Left ventricle myocardium inferior (tissue), 1 donor: ENCODE data around the gene JDP2. TPM values are rescaled to one million over a fixed set of nuclear protein-coding genes. Genes with fewer than 3 reads are reported as not detected.

Experiments used
- DNase-seq: peaks from one replicate; pipeline ENCODE4 v3.0.0-alpha.2; 2020
- H3K27ac ChIP-seq: fragments of 200-600 bp; replicated peaks from 2 replicates; pipeline ENCODE4 v1.8.0; 2021
- H3K27me3 ChIP-seq: fragments of 200-600 bp; 2 replicates; pipeline ENCODE4 v1.8.0; 2021; ENCODE audit warnings: low read depth
- H3K36me3 ChIP-seq: fragments of 200-600 bp; 2 replicates; pipeline ENCODE4 v1.8.0; 2021
- H3K4me1 ChIP-seq: fragments of 200-600 bp; 2 replicates; pipeline ENCODE4 v1.8.0; 2021
- H3K4me3 ChIP-seq: fragments of 200-600 bp; 2 replicates; pipeline ENCODE4 v1.8.0; 2021; ENCODE audit warnings: mild to moderate bottlenecking, moderate library complexity
- H3K9me3 ChIP-seq: fragments of 200-600 bp; replicated peaks from 2 replicates; pipeline ENCODE4 v1.8.0; 2021
- intact Hi-C: fragments of 100-400 bp; cut with micrococcal nuclease; formaldehyde crosslinking; loops from one replicate; pipeline ENCODE4 v1.11.0; 2022
- total RNA-seq: library from RNA; stranded (reverse); fragmentation: NEBNext Ultra II Directional; extraction: Animal tissue kit (Norgen Biotek cat#: 25700); gene quantifications from one replicate; pipeline ENCODE4 v1.2.1, GENCODE V29; 2021
- TF ChIP-seq, protein P1 (sequence below): fragments of 200-600 bp; IDR thresholded peaks from 2 replicates; pipeline ENCODE4 v1.8.0; 2021; ENCODE audit warnings: antibody characterized with exemption, mild to moderate bottlenecking, borderline replicate concordance
- donor health status: DM: no; HTN: yes; CAD: no; lungs with severe emphysema.

The JDP2 gene
- total RNA-seq, 1 donor from 2014 or later, result 21.9 TPM

DNA sequence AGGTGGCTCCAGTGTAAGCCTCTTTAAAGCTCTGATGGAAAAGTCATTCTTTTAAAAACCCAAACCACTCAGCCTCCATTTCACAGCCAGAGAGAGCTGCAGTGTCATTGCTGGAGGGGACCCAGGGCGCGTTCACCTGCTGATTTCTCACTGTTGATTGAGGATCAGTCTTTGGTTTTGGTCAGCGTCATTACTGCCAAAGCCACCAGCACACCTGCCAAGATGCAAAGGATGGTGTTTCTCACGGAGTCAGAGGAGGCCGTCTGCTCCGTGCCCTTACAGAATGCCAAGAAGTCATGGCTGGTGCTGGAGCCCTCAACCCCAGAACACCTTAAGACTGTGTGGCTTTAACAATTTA lies 61.6 kb downstream of the JDP2 start:
- no peaks in the 10 kb centered on the region for H3K27me3 ChIP-seq
- intact Hi-C loops, result loop anchor here (10.0 kb wide), 1 partner anchor 355 kb away; no protein-coding TSS in a partner anchor
- H3K9me3 ChIP-seq, result no peaks in the 10 kb centered on the region
- H3K4me3 ChIP-seq, result no peak overlapping the region
- TF ChIP-seq, protein P1, sequence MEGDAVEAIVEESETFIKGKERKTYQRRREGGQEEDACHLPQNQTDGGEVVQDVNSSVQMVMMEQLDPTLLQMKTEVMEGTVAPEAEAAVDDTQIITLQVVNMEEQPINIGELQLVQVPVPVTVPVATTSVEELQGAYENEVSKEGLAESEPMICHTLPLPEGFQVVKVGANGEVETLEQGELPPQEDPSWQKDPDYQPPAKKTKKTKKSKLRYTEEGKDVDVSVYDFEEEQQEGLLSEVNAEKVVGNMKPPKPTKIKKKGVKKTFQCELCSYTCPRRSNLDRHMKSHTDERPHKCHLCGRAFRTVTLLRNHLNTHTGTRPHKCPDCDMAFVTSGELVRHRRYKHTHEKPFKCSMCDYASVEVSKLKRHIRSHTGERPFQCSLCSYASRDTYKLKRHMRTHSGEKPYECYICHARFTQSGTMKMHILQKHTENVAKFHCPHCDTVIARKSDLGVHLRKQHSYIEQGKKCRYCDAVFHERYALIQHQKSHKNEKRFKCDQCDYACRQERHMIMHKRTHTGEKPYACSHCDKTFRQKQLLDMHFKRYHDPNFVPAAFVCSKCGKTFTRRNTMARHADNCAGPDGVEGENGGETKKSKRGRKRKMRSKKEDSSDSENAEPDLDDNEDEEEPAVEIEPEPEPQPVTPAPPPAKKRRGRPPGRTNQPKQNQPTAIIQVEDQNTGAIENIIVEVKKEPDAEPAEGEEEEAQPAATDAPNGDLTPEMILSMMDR, result no peak
- no peak for DNase-seq
- H3K36me3 ChIP-seq, result no peaks in the 10 kb centered on the region
- H3K4me1 ChIP-seq, result no peaks in the 10 kb centered on the region
- H3K27ac ChIP-seq, result no peak overlapping the region

- intact Hi-C loops, result no loop called here
- TF ChIP-seq, protein P1, result no peak
- no peaks in the 10 kb centered on the region for H3K4me1 ChIP-seq
- H3K4me3 ChIP-seq, result no peak overlapping the region
- no peak for DNase-seq
- no peak overlapping the region for H3K27ac ChIP-seq
- no peaks in the 10 kb centered on the region for H3K9me3 ChIP-seq
- H3K36me3 ChIP-seq, result no peaks in the 10 kb centered on the region
- H3K27me3 ChIP-seq, result no peaks in the 10 kb centered on the region
These were observed 63.7 kb downstream of the JDP2 start for GRCh38 chr14:75491376-75491978.

GRCh38 chr14:75492832-75493591 lies 65.2 kb downstream of the JDP2 start:
- TF ChIP-seq, protein P1, result no peak
- Histone ChIP-seq H3K4me1 (no peaks in the 10 kb centered on the region), H3K27me3 (no peaks in the 10 kb centered on the region), H3K36me3 (no peaks in the 10 kb centered on the region), H3K4me3 (no peak overlapping the region), H3K9me3 (no peaks in the 10 kb centered on the region), H3K27ac (no peak overlapping the region)
- no peak for DNase-seq
- intact Hi-C loops, result no loop called here

DNA sequence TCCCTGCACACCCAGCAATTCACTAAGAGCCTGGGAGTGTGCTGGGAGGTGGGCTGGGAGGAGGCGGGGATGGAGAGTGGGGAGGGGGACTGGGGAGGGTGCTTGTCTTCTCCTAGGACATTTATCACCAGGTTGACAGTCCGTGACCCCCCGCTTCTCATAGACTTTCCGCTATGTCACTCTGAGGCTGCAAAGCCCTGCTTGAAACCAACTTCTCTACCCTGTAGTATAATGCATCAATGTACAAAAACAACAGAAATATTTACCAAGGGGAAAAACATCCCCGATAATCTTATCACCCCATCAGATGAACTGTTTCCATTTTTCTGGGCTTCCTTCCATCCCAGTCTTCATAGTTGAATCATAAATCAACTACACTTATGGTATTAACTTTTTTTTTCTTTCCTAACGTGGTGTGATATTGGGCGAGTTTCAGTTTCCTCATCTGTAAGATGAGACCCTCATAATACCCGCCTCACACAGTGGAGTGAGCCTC lies 65.8 kb downstream of the JDP2 start:
- no peaks in the 10 kb centered on the region for H3K9me3 ChIP-seq
- DNase-seq, result no peak
- H3K36me3 ChIP-seq, result no peaks in the 10 kb centered on the region
- TF ChIP-seq, protein P1, result no peak
- no peaks in the 10 kb centered on the region for H3K4me1 ChIP-seq
- no peak overlapping the region for H3K4me3 ChIP-seq
- H3K27me3 ChIP-seq, result no peaks in the 10 kb centered on the region
- H3K27ac ChIP-seq, result no peak overlapping the region
- intact Hi-C loops, result no loop called here

DNA sequence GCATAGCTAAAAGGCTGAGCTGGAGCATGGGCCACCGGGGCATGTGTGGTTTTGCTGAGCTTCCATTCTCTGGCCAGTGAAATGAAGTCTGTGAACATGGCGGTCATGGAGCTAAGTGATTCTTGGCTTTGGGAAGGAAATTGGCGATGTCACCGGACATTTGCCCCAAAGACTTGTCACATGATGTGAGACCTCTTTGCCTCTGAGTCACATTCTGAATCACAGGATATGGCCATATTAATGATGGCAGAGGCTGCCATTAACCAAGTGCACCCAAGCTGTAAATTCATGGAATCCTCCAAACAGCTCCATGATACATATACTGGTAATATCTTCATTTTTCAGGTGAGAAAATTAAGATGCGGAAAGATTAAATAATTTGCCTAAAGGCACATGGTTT lies 67.1 kb downstream of the JDP2 start:
- Histone ChIP-seq H3K9me3 (no peaks in the 10 kb centered on the region), H3K27ac (no peak overlapping the region), H3K4me1 (no peaks in the 10 kb centered on the region), H3K4me3 (no peak overlapping the region), H3K36me3 (no peaks in the 10 kb centered on the region), H3K27me3 (no peaks in the 10 kb centered on the region)
- intact Hi-C loops, result no loop called here
- TF ChIP-seq, protein P1, result no peak
- no peak for DNase-seq
